Medulla oblongata (tissue), 1 donor: Measurements from ENCODE around the gene MICOS13.

Experiments
- DNase-seq: peaks from one replicate; pipeline ENCODE4 v3.0.0-alpha.2; 2015; ENCODE audit errors: extremely low spot score

The MICOS13 gene

DNA sequence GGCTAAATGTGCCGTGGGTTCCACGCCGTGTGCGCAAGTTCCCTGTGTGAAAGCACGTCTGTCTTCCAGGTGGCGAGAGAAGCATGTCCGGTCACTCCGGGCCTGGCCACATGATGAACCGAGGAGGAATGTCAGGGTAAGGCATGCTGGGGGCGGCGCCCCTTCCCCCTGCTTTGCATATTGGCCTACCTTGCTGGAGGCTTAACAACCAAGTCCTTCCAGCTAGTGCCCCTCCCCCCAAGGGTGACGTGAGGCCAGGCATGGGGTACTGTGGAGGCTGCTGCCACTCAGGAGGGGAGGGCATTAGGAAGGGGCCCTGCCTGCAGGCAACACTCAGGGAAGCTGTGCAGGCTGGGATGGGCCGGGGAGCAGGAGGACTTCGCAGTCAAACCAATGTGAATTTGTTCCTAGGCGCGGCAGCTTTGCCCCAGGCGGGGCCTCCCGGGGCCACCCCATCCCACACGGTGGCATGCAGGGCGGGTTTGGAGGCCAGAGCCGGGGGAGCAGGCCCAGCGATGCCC is 12.5 kb downstream of the MICOS13 start:
- DNase-seq: no peak

DNA sequence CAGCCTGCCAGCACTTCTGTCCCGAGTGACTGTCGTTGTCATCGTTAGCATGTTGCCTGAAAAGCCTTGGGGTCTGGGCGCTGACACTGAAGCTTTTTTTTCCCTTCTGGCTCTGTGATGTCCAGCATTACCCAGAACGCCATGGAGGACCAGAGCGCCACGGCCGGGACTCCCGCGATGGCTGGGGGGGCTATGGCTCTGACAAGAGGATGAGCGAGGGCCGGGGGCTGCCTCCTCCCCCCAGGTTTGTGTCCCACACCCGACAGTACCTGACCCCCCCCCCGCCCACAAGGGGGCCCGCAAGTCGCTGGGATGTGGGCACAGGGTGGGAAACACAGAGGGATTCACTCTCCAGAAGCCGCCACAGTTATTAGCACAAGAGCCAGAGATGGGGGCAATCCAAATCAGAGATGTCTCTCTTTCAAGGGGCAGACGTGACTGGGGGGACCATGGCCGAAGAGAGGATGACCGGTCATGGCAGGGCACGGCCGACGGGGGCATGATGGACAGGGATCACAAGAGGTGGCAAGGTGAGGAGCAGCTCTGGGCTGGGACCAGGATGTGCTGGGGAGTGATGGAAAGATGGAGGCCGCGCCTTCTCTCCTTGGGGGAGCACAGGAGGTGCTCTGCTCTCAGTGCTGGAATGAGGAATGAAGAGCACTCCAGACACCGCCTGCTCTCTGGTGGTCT is 13.2 kb downstream of the MICOS13 start:
- DNase-seq: no peak

DNA sequence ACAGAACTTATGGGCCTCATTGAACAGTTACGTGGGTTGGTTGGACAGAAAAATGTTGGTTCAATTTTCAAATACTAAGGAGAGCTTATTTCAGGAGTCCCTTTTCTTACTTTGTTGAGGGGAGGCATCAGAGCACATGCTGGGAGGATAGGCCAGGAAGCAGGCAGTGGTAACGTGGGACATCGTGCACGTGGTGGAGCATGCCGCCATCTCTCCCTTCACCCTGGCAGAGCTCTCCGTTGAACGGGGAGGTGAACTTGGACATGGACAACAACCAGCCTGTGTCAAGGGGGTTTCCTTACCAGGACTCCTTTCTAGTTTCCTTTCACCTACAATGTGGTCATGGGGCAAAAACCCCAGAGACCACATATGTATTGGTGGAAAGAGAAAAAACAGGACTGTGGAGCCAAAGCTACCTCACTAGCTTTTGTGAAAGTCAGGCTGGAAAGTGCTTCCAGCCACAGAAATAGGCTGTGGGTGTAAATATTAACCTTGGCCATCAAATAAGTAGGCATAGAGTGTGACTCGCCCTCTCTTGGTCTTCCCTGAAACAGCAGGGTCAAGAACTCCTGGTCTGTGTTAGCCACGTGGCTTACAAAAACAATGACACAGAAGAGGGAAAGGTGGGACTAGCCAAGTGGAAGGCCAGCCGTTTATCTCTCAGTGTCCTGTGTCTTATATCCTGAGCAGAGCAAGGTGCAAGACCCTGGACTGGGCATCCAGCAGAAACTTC is 14.4 kb downstream of the MICOS13 start:
- no peak for DNase-seq

DNA sequence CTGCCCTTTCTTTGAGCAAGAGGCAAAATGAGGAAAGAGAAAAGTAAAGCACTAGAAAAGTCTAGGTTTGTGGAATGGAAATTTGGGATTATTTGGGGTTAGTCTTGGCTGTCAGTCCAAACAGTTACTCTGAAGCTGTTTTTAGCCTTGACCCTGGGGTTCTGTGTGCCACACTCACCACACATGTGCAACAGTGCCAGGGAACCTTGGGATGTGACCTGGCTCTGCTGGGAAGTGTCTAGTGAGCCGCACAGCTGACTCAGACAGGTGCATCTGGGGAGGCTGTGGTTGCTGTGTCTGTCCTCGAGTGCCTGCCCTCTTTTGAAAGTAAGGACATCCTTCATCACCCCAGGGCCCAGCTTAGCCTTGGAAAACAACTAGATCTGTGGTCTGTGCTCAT is 15.8 kb downstream of the MICOS13 start:
- DNase-seq: no peak

DNA sequence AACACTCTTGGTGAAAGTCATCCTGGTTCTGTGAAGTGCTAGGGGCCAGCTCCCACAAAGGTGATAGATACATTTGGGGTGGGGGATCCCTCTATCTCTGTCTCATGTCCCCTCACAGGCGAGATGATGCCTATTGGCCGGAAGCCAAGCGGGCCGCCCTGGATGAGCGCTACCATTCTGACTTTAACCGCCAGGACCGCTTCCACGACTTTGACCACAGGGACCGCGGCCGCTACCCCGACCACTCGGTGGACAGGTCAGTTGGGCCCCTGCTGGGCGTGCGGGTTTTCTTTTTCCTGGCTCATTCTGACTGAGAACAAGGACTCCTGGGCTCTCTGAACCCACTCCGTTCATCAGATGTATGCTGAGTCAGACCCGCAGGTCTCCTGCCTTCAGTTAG is 16.4 kb downstream of the MICOS13 start:
- no peak for DNase-seq

DNA sequence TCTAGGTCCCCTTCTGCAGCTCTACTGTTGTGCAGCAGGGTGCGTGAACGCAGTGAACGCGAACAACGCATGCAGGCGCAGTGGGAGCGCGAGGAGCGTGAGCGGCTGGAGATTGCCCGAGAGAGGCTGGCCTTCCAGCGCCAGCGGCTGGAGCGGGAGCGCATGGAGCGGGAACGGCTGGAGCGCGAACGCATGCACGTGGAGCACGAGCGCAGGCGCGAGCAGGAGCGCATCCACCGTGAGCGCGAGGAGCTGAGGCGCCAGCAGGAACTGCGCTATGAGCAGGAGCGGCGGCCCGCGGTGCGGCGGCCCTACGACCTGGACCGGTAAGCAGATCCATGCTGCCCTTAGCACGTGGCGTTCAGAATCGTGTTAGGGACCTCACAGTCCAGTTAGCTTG is 18.8 kb downstream of the MICOS13 start:
- no peak for DNase-seq

DNA sequence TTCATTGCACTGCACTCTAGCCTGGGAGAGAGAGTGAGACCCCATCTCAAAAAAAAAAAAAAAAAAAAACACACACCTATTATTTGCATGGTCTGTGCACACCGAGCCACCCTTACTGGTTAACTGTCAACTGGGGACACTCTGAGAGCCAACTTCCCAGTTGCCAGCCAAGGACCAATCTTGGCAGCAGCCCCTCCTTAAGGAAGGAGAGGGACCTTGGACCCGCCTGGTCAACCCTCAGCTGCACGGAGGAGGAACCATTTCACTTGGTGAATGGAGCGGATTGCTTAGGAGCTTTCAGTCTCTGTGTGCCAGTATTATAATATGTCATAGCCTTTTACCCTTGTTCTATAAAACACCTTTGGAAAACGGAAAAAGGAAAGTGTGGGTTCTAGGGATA is 24.9 kb downstream of the MICOS13 start:
- no peak for DNase-seq

DNA sequence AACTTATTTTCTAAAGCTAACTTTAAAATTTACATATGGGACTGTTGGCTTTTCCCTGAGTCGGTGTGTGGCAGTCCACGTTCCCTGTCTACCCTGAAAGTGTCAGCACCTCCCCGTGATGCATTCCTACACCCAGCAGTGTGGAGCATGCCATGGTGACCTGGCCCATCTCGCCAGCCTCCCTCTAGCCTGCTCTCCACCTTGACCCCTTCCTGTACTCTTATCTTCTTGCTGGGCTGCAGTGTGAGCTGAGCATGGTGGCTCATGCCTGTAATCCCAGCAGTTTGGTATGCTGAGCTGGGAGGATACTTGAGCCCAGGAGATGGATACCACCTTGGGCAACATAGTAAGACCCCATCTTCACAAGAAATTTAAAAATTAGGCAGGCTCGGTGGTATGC is 25.4 kb downstream of the MICOS13 start:
- no peak for DNase-seq

DNA sequence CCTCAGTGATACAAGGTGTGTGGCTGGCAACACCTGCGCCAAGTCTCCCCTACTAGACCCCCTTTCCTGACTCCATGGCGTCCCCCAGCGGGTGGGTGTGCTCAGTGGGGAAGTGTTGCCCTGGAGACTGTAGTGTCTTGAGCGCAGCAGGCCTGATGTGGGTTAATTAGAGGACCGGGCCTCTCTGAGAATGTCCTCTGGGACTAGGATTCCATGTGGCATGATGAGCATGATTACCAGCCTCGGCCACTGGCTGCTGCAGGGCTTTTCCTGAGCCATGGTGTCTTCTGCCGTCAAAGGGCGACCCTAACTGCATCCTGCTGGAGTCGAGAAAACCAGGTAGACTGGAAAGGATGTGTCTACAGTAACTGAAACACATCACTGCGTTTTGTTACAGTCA is 28.1 kb downstream of the MICOS13 start:
- no peak for DNase-seq

DNA sequence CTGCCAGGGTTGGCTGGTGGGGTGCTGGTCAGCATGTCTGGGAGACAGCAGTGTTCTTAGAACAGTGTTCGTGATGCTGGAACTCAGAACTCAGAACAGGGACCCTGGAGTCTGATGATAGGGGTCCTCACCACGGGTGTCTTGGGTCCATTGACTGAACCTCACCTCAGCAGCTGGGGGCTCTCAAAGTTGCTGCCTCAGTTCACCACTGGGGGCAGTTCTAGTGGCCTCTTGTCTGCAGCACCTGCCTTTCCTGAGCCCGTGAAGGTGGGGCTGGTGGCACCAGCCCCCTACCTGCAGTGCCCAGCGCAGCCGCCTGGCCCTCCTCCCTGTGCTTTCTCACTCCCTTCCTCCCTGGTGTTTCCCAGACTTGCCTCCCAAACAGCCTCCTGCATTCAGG is 29.0 kb downstream of the MICOS13 start:
- DNase-seq: no peak

DNA sequence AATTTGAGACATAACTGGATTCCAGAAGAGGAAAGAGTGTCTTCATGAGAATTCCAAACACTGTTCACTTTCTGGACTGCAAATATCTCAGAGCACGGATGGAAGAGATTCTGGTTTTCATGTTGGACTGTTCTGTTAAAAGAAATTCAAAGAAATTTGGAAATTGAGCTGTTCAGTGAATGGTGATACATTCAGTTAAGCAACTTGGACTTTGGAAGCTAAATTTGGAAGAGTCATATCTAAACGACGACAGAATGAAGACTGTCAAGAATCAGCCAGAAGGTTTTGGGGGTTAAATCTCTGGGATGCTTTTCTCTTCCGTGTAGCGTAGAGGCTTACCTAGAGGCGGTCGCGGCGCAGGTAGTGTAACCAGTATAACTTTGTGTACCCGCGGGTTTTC is 31.9 kb downstream of the MICOS13 start:
- no peak for DNase-seq

DNA sequence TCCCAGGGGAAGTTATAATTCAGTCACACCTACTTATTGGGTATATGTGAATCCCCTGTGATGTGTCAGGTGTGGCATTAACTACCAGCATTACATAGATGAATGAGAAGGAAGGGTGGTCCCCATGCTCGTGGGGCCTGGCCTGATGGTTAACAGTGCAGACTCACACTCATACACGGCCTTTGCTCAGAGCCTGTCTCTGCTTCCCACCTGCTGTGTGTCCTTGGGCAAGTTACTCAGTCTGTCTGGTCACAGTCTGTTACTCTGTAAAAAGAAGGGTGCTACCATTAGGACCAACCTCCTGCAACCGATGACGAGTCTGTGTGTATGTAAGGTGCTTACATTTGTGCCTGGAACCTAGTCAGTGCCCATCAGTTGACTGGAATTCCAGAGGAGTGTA is 33.6 kb downstream of the MICOS13 start:
- DNase-seq: no peak

DNA sequence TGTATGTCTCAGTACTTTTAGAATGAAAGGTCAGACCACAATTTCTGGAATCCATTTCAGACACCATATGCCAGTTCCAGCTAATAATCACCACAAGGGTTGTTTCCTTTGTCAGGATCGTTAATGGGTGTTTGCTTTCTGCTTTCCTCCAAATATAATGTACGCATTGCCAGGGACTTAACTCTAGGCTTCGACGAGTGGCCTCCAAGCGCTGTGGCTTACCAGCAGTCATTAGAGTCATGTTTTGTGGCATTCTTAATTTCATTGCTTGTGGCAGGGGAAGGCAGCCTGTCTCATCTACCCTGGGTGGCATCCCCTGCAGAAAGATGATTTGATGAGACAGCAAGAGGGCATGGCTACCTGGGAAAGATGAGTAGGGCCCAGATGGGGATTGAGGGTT is 34.9 kb downstream of the MICOS13 start:
- no peak for DNase-seq

DNA sequence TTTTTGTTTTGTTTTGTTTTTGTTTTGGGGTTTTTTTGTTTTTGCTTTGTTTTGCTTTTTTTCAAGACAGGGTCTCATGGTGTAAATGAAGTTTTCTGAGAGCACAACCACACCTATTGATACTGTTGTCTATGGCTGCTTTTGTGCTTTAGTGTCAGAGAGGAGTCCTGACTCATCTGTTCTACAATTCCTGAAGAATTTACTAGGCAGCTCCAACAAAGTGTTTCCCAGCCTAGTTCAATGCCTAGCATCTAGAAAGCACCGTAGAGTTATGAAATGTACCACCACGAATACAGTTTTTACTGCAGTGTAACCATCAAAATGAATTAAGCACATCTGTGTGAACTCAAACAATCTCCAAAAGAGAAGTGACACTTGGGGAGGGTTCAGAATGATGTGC is 36.3 kb downstream of the MICOS13 start:
- DNase-seq: no peak

DNA sequence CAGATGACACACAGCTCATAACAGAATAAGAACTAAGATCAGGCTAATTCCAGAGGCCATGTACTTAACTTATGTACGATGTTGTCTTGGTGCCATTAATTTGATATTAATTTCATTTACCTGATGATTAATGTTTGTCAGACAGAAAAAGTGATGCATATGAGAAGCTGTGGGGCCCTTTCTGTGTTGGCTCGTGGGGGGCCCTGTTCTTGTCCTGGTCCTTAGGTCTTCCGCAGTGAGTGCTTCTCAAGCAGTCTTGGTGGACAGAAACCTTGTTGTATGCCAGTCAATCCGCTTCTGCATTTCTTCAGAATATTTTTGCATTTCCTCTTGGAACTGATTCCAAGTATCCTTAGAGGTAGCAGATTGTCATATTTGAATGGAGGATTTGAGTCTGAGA is 37.3 kb downstream of the MICOS13 start:
- DNase-seq: no peak

DNA sequence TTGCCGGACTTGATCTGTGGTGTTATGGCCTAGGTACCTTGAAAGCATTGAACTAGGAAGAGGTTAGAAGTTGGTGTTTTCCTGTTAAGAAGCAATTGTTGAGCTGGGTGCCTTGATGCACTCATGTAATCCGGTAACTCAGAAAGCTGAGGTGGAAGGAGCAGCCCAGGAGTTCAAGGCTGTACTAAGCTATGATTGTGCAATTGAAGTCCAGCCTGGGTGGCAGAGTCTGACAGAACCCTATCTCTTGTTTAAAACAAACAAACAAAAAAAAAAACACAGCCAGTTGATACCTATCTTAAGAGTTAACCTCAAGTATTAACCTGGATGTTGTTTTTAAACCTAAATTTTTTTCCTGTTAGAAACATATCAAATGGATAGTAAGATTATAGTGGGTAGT is 38.1 kb downstream of the MICOS13 start:
- DNase-seq: no peak

DNA sequence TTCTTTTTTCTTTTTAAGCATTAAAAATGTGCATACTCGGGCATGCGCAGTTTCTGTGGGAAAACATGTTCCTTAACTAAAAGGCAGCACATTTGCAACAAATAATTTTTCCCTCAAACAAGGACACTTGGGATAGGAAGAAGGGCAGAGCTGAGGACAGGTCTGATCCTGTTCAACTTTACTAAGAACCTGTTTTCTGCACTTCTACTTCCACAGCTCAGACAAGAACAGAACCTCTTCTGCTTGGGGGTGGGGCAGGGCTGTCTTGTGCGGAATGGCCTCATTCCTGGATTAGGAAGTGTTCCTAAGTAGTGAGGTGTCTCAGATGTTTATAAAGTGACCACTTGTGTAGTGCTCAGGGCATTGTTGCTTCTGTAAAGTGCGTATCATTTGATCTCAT is 39.1 kb downstream of the MICOS13 start:
- DNase-seq: no peak

DNA sequence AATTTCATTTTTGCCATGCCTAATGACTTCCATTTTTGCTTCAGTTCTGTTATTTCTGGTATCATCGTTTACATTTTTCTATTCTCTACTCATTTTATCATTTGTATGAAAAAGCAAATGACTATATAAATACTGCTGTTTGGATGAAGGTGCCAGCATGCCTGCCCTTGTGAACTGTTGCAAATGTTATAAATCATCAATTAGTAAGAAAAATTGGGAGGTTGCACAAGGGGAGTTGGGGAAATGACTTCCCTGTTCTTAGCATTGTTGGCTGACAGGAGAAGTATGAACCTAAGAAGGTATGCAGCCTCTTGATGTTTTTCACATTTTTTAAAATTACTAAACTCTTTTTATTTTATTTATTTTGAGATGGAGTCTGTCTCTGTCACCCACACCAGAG is 42.3 kb downstream of the MICOS13 start:
- DNase-seq: no peak

DNA sequence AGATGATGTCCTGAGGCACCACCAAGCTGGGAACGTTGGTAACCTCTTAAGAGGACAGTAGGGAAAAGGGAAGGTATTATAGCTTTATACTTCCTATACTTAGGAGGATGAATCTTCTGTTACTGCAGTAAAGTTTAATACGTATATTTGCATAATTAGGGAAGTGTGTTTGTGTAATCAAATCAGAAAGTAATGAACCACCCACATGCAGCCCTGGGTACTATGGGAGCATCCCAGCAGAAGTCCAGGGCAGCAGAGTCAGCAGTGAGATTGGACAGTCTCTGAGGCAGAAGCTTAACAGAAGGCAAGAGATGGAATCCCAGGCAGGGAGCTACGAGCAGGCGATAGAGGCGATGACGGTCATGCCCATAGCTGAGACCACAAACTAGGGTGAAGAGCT is 44.9 kb downstream of the MICOS13 start:
- DNase-seq: no peak

DNA sequence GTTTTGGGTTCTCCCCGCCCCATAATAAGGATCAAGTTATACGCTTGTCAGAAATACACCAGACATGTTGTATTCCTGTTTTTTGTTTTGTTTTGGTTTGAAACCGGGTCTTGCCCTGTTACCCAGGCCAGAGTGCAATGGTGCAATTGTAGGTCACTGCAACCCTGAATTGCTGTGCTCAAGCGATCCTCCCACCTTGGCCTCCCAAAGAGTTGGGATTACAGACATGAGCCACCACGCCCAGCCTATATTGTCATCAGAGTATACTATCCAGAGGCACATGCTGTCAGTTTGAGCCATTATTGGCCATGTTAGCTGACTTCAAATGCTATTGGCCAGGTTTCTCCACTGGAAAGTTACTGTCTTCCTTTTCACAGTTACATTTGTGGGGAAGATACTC is 47.7 kb downstream of the MICOS13 start:
- DNase-seq: no peak

DNA sequence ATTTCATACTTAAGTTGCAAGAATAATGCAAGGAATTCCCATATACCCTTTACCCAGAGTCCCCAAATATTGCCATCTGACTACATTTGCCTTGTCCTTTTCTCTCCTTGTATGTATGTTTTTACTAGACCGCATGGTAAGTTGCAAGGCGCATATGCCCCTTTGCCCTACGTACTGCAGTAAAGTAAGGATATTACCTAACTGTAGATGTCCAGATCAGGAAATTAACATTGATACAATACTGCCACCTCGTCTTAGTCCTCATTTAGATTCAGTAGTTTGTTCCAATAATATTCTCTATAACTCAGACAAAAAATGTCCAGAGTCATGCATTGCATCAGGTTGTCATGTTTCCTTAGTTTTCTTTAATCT is 48.1 kb downstream of the MICOS13 start:
- no peak for DNase-seq

DNA sequence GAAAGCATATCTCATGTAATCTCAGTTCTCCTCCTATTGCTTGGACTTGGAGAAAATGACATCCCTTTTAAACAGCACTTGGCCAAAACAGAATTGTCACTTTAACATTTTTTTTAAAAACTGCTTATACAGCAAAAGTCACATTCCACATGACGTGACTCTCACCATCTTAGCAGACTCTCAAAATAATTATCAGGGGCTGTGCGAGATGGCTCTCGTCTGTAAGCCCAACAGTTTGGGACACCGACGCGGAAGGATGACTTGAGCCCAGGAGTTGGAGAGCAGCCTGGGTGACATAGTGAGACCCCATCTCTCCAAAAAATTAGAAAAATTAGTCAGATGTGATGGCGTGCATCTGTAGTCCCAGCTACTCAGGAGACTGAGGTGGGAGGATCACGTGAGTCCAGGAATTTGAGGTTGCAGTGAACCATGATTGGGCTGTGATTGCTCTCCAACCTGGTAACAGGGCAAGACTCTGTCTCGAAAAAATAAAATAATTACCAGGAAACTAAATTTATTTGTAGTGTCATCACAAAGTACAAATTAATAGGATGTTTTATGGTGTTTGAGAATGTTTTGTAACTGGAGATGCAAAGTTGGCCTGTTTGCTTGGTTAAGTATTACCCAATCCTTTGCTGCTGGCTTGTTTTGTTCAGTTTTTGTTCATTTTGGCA is 48.6 kb downstream of the MICOS13 start:
- DNase-seq: no peak

DNA sequence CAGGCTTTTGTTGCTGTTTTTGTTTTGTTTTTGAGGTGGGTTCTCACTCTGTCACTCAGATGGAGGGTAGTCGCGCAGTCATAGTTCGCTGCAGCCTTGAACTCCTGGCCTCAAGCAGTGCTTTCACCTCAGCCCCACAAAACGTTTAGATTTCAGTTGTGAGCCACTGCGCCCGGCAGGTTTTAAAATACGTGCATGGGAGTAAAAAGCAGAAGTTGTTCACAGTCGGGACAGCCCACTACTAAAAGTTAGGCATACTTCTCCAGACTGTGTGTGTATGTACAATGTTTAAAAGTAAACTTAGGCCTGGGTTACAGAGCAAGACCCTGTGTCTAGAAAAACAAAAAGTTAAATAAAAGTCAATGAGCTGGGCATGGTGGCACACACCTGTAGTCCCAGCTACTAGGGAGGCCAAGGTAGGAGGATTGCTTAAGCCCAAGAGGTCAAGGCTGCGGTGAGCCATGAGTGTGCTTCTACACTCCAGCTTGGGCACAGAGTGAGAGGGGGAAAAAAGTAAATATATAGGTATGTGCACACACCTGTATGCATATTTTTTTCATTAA is 51.3 kb downstream of the MICOS13 start:
- DNase-seq: no peak
